Gastrocnemius medialis (tissue), 4 donors: ENCODE data around the gene FAM76A.

Experiments used
- POLR2A ChIP-seq, 2 donors: fragments of 450-650 bp; IDR thresholded peaks; one replicate each; pipeline ENCODE4 v1.6.1; 2017; ENCODE audit warnings: antibody characterized with exemption in 2 of 2, mild to moderate bottlenecking in 2 of 2, moderate library complexity in 2 of 2
- TF ChIP-seq, protein P1 (sequence below), 5 experiments: fragments of 450-650 bp in 3 of 5; fragments of 200-600 bp in 2 of 5; sonication (generic) in 2 of 5; IDR thresholded peaks in 4 of 5; conservative IDR thresholded peaks in 1 of 5; 1 replicate in 4 of 5; 2 replicates in 1 of 5; pipeline ENCODE4 v1.5.1; 2016 to 2019; ENCODE audit warnings: antibody characterized with exemption in 5 of 5, mild to moderate bottlenecking in 3 of 5, moderate library complexity in 3 of 5

DNA sequence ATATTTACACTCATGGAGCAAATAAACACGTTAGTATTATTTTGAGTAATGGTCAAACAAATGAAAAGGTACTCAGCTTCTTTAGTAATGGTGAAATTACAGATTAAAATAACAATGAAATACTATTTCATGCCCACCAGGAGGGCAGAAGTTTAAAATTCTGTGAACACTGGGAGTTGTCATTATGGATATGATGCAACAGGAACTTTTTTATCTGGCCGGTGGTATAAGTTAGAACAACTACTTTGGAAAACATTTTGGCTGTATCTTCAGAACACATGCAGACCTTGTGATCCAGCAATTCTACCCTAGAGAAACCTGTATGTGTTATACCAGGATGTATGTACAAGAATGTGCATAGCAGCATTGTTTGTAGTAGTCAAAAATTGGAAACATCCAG is 81.6 kb downstream of the FAM76A start:
- TF ChIP-seq, protein P1, sequence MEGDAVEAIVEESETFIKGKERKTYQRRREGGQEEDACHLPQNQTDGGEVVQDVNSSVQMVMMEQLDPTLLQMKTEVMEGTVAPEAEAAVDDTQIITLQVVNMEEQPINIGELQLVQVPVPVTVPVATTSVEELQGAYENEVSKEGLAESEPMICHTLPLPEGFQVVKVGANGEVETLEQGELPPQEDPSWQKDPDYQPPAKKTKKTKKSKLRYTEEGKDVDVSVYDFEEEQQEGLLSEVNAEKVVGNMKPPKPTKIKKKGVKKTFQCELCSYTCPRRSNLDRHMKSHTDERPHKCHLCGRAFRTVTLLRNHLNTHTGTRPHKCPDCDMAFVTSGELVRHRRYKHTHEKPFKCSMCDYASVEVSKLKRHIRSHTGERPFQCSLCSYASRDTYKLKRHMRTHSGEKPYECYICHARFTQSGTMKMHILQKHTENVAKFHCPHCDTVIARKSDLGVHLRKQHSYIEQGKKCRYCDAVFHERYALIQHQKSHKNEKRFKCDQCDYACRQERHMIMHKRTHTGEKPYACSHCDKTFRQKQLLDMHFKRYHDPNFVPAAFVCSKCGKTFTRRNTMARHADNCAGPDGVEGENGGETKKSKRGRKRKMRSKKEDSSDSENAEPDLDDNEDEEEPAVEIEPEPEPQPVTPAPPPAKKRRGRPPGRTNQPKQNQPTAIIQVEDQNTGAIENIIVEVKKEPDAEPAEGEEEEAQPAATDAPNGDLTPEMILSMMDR (IDR thresholded peaks at IDR 0.05 in 4 of 5, conservative IDR thresholded peaks at IDR 0.05 in 1 of 5), result no peak
- TF ChIP-seq POLR2A (IDR thresholded peaks at IDR 0.05), result no peak
